Activated CD8-positive, alpha-beta memory T cell treated with anti-CD3 and anti-CD28 coated beads, Interleukin-2, amount 50 U/mL, for 24 hours (primary cell): ENCODE results near the gene PTPN1.
"Not testable (repeated sequence)": the region's sequence is repeated elsewhere in the genome, so short reads cannot be mapped to it uniquely, and the experiment has no call there.

Experiments
- DNase-seq: peaks from one replicate; pipeline ENCODE4 v3.0.0-alpha.2; 2020; ENCODE audit errors: extremely low read depth

PTPN1 gene

DNA sequence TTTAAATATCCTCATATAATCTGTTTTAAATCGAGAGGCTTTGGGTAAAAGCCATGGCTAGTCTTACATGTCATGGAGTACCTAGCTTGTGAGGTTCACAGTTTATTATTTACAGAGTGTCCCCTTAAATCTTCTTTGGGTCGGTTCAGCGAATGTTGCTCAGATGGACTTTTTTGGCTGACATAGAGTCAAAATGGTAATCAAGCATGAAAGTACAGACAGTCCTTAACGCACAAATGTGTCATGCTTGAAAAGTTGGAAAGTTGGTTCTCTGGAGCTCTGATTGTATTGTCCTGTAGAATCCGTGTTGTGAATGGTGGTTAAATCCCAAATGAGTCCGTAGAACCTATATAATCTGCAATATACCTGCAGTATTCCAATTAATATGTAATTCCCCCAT lies 22.0 kb downstream of the PTPN1 start:
- DNase-seq = no peak

DNA sequence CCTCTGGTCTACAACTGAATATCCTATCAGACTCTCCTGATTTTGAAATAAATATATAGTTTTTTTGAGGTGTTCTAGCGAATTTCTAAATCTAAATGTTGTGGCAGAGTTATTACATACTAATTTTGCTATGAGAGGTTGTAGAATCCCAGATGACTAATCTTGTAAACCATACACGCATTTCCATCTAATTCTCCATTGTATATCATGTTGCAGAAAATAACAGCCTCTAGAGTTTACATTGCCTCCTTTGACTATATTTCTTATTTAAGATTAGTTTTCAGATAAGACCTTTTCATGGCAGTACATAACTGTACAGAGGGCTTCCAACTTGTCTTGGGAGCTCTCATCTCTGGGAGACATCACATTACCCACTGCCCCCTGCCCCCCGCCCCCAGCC lies 22.9 kb downstream of the PTPN1 start:
- no peak for DNase-seq

DNA sequence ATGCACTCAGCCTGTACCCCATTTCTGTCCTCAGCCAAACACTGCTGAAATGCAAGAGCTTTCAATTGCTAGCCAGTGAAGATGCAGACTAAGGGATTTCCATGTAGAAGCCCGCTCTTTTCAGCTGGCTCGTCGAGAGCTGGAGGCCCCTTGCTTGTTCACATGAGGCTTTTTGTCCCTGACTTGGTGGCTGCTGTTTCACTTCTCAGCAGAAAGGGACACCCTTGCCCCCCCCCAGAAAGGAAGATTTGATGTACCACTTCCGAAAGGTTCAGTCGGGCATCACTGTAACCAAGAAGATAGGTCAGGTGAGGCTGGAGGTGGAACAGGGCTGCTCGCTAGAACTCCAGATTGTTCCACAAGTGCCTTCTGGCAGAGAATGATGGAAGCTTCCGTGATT lies 23.3 kb downstream of the PTPN1 start:
- DNase-seq = no peak

DNA sequence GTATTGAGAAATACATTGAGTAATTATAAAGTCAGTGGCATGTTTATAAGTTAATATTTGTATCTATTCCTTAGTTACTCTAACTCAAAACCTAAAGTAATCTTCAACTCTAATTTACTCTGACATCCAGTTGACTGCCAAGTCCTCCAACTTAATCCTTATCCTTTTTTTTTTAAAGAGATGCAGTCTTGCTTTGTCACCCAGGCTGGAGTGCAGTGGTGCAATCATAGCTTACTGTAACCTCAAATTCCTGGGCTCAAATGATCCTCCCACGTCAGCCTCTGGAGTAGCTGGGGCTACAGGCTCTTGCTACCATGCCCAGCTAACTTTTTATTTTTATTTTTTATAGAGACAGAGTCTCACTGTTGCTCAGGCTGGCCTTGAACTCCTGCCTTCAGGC lies 24.4 kb downstream of the PTPN1 start:
- no peak for DNase-seq

DNA sequence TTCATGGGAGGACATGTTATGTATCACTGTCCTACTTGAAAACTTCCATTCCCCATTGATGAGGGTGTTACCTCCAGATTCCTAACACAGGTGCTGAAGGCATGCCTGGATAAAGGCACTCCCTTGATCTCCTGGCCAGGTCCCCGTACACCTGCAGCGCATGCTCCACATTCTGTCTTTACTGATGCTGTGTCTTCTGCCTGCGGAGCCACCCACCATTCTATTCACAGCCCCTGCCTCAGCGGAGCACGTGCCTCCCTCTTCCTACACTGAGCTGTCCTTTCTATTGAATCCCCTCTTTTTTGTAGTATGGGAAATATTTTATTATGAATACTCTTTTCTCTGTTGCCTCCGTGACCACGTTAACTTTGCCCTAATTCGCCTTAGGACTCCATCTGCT lies 25.0 kb downstream of the PTPN1 start:
- no peak for DNase-seq

DNA sequence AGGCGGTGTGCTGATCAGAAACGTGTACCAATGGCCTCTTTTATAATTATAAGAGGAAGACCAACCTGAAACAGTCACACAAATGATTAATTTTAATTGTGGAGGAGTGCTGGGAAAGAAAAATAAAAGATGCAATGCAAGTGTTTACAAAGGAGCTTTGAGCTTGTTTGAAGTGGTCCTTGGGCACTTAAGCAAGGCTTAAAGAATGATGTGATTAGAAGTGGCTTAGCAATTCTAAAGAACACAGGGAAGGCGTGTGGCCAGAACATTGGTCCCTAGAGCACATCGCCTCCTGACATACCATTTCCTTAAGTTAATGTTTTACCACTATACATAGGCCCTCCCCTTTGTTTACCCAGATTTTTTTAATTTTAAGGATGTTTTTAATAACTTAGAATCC lies 26.1 kb downstream of the PTPN1 start:
- no peak for DNase-seq

DNA sequence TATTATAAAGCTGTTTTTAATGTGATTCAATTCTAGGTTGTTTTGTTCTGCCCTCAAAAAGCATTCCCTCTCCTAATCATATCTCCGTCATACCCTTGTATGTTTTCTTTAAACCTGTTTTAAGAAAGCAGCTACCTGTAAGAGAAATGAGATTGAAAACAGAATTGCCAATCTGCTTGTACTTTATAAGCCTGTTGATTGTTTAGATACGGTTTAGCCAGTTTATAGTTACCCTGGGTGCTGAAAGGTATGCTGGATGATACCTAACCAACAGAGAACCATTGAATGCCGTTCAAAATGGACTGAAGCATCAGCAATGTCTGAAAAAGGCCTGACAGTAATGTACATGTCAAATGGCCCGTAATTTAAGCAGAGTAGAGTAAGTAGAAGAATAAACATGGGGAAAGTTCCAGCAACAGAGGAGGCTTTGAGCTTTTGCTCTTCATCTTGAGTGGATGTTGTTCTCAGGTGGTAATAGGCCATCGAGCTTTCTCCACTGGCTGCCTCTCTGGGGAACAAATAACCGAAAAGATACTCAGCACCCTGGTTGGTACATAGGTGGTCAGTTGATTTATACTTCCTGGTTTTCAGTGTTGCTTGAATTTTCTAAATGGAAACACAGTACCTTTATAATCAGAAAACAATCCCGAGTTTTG lies 27.5 kb downstream of the PTPN1 start:
- no peak for DNase-seq

DNA sequence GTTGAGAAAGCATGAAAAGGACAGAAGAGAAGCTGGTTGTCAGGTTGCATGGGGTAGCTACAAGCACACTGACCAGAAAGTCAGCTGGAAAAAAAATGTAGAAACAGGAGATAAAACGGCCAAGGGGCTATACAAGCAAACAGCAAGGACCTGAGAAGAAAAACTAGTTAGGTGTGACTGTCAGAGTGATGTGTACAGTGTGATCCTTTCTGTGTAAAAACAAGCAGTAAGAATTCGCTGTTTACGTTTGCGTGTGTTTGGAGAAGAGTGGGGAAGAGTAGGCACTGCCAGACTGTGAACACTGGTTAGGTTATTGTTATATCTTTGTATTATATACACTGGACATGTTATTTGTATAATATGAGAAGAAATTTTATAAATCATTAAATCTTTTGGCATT lies 28.1 kb downstream of the PTPN1 start:
- DNase-seq = no peak

DNA sequence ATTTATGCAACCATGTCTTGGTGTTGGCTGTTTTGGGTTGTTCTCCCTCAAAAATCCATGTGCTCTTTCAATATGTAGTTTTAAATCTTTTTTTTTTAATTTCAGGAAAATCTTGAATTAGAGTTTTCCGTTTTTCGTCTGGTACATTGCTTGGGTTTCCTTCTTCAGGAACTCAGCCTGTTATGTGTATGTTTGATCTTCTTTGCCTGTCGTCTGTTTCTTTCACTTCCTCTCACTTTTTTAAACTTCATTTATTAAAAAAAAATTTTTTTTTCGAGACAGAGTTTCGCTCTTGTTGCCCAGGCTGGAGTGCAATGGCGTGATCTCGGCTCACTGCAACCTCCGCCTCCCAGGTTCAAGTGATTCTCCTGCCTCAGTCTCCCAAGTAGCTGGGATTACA lies 29.6 kb downstream of the PTPN1 start:
- not testable (repeated sequence) for DNase-seq

DNA sequence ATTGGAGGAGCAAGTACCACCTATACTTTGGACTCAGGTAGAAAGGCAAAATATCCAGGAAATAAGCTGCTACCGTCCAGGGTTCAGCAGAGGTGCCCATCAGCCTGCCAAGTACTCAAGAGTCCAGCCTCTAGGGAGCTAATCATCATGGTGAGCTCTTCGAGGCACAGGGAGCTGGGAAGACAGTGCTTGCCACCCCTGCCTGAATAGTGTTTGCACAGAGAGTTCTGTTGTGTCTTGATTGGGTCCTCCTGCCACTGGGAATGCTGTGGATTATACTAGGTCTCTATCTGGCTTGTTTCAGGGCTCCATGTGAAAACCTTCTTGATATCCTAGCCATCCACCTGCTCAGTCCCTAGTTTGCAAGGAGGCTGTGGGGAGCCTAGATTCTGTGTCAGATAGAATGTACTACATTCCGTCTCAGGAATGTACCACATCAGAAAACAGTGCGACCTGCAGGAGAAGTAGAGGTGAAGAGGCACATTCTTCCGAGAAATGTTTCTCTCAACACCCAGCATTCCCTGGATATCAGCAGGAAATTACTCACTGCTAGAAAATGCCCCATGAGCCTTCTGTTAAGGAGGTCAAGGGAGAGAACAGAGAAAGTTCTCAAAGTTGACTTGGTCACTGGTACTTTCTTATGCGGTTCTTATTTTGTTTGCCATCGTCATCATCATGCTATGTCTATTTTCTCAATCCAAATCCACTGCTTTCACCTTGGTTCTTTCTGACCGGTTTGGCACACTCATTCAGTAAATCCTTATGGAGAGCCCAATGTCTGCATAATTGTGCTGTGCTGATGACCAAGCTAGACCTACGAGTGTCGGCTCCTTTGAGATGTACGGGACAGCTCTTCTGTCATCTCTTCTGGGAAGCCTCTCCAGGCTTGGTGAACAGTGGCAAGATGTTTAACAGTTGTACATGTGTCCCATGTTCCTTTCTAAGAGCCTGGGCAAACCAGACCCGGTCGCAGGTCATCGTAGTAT lies 30.7 kb downstream of the PTPN1 start:
- DNase-seq = no peak

DNA sequence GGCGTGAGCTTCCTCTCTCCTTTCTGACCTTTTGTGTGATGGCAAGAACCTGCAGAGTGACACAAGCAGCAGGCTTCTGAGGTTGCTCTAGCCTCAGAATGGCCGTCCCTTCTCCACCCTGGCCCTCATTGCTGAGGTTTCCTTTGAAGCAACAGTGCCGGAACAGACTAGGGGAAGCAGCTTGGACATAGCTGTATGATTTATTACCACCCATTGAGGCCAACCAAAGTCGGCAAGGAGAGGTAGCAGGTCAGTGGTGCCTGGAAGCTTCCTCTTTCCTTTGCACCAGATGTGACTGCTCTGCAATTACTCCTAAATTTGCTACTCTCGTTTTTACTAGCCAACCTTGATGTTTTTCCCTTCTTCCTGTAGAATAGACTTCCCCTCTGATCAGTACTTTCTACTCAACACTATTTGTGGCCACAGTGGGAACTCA lies 31.4 kb downstream of the PTPN1 start:
- no peak for DNase-seq

DNA sequence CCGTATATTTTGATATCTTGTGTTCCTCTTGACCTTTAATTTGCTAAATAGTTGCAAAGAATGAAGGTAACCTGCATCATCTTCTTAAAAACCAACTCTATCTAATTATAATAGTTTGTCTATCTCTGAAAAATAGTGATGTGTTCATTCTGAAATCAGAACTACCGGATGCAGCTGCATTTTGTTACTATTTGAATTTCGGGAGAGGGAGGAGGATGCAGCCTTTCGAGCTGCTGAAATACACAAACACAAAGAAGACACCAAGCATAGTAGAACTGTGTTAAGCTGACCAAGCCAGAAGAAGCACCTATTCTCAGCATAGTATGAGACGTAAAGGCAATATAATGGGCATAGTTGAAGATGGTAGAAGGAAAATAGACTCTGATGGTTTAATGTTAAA lies 33.1 kb downstream of the PTPN1 start:
- DNase-seq = no peak

DNA sequence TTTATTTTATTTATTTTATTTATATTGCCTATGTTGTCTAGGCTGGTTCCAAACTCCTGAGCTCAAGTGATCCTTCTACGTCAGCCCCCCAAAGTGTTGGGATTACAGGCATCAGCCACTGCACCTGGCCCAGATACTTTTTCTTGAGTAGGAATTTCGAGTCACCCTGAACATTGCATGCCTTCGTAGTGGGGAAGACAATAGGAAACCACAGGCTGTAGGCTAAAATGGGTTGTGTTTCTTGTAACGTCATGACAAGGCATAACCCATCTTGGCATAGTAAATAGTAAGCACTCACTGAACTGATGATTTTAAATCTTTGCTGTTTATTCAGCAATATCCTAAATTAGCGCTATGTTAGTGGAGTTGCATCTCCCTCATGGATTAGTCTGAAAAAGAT lies 34.9 kb downstream of the PTPN1 start:
- no peak for DNase-seq

DNA sequence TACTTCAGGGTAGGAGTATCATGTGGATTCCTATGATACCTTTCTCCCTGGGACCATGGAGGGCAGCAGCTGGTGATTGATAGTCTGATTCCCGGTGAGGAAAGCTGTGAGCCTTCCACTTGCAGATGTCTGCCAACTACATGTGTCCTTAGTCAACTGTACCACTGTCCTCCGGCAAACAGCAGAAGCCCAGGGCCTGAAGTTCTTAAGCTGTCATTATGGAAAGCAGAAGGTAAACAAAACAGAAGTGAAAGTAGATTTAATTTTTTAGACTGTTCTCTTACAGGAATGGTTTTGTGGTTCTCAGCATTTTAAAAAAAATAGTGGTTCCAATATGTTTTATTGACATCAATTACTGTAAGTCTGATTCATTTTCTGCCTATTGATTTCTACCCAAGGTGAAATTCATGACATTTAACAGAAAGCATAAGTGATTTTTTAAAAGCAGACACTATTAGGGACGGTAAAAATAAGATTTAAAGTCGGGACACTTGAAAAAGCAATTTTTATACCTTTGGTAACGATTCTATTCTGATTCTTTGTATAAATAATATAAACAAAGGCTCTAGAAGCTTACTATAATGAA lies 36.6 kb downstream of the PTPN1 start:
- no peak for DNase-seq

DNA sequence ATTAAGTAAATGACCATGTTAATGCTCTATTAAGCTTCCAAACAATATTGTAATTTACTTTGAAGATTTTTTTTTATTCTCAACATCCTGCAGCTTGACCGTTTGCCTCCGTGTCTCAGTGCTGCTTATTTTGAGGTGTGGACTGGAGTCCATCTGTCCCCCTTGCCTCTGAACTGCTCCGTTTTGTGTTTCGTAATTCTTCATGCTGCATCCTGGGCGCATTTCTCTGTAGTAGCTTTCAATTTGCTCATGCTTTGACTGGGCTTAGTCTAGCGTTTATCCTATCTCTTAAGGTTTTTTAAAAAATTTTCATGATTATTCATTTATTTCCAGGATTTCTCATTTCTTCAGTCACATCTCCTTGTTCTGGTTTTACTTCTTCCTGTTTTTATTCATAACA lies 37.8 kb downstream of the PTPN1 start:
- no peak for DNase-seq

DNA sequence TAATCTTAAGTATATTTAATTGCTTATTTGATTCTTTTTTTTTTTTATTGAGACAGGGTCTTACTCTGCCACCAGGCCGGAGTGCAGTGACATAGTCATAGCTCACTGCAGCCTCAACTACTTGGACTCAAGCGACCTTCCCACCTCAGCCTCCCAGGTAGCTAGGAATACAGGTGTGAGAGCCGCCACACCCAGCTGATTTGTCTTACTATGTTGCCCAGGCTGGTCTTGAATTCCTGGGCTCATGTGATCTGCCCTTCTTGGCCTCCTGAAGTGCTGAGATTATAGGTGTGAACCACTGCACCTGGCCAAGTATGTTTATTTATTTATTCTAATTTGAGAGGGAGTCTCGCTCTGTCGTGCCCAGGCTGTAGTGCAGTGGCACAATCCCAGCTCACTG lies 38.2 kb downstream of the PTPN1 start:
- no peak for DNase-seq

DNA sequence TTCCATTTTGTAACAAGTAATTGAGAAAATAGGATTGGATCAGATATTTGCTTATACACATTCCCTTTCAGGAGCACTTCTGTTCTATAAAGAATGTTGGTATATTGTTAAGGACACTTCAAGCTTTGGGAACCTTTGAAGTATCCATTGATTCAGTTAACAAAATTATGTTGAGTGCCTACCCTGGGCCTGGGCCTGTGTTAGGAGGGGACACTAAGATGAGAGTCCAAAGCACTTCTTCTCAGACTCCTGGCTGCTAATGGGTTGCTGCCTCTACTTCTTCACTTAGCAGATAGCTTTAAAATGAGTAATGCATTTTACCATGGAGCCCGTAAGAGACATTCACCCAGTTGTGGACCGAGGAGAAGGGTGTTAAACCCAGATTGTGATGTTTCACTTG lies 40.3 kb downstream of the PTPN1 start:
- DNase-seq = no peak

DNA sequence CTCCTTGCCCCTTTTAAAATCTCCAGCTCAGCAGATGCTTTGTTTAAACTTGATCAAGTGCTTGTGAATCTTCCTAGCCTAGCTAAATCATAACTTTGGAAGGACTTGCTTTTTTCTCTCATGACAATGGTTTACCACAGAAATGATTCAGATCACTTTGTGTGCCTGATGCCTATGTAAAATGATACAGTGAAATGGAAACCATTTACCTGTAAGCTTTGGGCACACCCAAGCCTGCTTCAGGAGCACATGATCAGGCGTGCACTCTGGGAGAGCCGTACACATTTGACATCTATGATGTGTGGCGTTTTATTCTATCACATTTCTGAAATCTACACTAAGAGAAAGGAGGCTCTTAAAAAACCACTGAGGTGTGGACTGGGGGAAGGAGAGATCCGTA lies 41.1 kb downstream of the PTPN1 start:
- no peak for DNase-seq

DNA sequence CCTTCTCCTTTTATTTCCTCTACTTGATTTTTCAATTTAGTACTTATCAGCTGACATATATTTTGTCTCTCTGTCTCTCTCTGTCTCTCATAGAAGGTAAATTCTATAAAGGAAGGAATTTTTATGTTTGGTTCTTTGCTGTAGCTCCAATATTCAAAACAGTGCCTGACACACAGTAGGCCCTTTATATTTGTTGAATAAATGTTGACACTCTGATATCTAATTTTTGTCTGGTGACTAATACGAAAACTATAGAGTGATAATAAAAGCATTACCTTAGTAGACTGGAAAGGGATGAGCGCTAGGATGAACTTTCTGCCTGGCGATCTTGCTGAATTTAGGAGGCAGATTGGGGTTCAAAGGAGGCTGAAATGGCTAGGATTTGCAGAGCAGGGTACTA lies 42.8 kb downstream of the PTPN1 start:
- DNase-seq = no peak

DNA sequence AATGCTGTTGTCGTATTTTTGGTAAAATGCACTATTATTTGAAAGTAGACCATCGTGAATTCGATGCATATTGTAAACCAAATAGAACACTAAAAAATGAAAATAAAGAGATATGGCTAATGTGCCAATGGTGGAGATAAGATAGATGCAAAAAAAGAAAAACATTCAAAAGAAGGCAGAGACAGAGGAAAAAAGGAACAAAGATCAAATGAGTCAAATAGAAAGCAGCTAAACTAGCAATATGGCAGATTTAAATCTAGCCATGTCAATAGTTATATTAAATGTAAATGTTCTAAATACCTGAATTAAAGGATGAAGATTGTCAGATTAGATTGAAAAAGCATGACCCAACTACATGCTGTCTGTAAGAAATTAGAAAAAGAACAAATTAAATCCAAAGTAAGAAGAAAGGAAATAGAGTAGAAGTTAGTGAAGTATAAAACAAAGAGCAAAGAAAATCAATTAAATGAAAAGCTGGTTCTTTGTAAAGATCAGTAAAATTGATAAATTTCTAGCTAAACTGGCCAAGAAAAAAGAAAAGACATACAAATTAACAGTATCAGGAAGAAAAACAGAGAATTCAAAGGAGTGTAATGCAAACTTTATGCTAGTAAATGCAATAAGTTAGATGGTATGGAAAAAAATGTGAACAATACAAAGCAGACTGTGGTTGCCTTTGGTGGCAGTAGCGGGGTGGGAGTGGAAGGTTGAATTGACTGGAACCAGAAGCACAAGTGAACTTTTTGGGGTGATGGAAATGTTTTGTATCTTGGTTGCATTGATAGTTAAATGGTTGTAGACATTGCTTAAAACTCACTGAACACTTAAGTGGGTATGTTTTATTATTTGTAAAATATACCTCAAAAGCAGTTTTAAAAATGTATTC lies 44.8 kb downstream of the PTPN1 start:
- DNase-seq = no peak

DNA sequence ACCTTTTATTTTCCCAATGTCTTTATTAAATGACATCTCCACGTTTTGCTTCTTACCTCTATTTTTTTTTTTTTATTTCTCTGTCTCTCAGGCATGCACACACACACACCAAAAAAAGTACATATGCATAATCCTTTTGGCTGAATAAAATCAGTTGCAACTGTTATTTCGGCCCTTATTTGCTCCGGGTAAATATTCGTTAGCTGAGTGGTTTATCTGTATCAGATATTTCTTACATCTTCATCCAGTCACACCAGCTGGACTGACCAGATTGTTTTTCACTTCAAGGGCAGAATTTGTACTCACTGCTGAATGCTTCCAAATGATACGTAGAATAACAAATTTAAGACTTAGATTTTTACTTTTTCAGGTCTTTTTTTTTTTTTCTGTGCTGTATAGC lies 45.5 kb downstream of the PTPN1 start:
- DNase-seq = no peak
